GM10266 (cell line): ENCODE measurements around the gene XRCC5.

ENCODE experiments used
- DNase-seq: peaks from one replicate; pipeline ENCODE4 v3.0.0; 2012; ENCODE audit errors: extremely low spot score
- CTCF ChIP-seq: IDR thresholded peaks from 2 replicates; pipeline ENCODE4 v1.5.1; 2012; ENCODE audit warnings: mild to moderate bottlenecking, low read depth; ENCODE audit not compliant: control insufficient read depth, insufficient read depth; ENCODE audit errors: missing control alignments

Gene XRCC5

DNA sequence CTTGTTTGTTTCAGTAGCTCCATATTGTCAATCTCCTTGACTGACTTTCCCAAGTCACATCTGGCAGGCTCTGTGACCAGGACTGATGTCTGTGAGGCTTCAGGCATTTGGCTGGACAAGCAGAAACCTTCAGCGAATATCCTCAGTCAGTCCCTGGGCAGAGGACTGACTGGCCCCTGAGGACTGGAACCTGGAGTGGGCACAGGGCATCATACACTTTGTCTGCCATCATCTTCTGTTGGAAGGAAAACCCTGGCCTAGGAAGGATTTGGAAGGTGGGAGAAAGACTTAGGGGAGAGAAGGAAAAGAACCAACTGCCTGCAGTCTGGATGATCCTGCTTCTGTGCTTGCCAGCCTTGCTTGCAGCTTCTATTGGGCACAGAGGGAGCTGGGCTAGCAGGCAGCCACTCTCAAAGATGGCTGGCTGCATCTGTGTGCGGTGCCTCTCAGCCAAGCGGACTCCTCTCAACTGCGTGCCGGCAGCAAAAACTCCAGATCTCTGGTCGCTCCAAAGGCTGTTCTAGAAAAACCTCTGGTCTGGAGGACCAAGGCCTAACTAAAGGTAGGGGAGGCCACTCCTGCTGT, 136.3 kb downstream of the XRCC5 start:
- DNase-seq = no peak
- TF ChIP-seq CTCF = no peak

DNA sequence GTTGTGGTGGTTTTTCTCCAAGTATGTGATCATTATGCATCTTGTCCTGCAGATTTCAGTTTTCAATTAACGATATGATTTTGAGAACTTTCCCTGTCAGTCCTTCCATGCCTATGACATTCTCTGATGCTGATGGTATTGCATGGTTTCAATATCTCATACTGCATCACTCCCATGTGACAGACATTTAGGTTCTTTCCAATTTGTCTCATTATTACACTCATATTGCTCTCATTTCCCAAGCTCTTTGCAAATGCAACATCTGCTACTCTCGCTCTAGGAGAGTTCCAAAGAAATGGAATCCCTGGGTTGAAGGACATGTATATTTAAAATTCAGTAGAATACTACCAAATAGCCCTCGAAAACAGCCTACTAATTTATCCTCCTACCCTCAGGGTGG, 137.6 kb downstream of the XRCC5 start:
- no peak for TF ChIP-seq CTCF
- DNase-seq = no peak
